GOT3 (cell line): ENCODE measurements around the gene MTR.
"Not testable (repeated sequence)": the region's sequence is repeated elsewhere in the genome, so short reads cannot be mapped to it uniquely, and the experiment has no call there.

Experiments used
- DNase-seq: peaks from one replicate; lab custom pipeline; 2025; ENCODE audit warnings: mixed read lengths; lab: John Stamatoyannopoulos, UW

The MTR gene

GRCh38 chr1:236833575-236833974, 38.5 kb downstream of the MTR start:
- no peak for DNase-seq

DNA sequence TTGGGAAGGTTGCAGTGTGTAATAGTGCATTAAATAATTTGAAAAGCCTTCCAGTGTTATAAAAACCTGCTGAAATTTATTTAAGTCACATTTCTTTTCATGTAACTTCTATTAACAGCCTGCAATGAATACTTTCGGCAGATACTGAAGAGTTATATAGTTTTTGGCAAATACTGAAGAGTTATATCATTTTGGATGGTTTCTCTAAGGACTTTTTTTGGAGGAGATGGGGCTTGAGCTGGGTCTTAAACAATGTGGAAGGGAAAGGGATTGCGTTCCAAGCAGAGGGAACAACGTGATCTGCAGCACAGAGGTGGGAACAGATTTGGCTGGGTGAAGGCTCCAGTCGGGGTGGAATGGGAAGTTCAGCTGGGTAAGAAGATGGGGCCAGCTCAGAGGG, 39.8 kb downstream of the MTR start:
- DNase-seq: no peak

DNA sequence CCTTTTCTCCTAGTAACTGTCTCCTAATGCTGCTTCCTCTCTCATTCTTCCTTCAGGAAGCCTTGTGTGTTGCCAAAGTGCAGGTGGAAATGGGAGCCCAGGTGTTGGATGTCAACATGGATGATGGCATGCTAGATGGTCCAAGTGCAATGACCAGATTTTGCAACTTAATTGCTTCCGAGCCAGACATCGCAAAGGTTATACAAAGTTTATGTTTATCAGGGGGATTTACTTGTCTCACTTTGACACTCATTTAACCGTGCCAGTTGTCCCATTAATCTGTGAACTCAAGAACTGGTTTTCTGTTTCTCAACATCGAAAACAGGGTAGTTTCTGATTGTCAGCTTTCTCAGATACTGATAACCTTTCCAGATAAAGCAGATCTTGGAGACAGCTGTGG, 40.4 kb downstream of the MTR start:
- no peak for DNase-seq

- DNase-seq: no peak
These were observed 41.1 kb downstream of the MTR start for GRCh38 chr1:236836157-236836556.

DNA sequence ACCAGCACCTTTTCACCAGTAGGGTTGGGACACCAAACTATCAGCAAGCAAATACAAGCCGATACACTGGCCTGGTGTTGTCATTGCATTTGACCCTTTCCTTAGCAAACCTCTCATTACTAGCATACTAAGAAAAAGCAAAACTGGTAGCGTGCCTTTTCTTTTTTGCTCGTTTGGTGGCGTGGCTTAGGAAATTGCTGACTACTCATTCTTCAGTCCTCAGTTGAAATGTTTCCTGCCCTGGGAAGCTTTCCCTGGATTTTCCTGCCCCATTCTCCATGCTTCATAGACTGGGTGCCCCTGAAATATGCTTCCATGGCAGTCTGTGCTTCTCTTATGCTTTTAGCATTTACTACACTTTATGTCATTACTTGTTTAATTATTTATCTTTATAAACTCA, 42.0 kb downstream of the MTR start:
- no peak for DNase-seq

GRCh38 chr1:236837897-236838296, 42.8 kb downstream of the MTR start:
- no peak for DNase-seq

- no peak for DNase-seq
These were observed 46.2 kb downstream of the MTR start for GRCh38 chr1:236841341-236841740.

DNA sequence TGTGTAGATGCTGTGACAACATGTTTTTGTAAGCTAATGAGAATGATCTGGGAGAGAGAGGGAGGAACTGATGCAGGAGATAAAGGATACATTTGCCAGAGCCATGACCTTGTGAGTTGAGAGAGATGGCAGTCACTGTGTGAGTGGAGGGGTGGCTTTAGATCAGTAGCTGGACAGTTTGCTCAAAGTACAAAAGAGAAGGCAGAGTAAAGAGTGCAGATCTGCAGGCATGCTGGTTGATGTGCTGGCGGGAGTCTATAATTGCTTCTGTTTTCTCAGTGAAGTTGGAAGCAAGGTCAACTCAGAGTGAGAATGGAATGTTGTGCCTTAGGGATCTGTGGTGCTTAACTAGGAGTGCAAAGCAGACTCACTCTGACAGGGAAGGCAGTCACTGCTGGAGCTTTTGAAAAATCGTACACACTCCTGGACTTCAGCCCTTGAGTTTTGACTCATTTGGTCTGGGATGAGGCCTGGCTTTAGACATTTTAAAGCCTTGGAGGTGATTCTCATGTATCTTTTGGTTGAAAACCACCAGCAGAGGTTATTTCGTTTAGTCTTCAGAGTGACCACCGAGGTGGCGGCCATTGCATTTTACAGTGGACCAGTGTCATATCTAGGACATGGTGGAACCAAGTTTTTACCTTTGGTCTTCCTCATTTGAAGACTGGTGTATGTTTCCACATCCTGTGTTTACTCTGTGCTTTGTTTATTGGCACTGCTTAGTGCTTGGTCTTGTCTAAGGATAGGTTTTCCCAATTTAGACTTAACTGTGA, 49.6 kb downstream of the MTR start:
- no peak for DNase-seq

DNA sequence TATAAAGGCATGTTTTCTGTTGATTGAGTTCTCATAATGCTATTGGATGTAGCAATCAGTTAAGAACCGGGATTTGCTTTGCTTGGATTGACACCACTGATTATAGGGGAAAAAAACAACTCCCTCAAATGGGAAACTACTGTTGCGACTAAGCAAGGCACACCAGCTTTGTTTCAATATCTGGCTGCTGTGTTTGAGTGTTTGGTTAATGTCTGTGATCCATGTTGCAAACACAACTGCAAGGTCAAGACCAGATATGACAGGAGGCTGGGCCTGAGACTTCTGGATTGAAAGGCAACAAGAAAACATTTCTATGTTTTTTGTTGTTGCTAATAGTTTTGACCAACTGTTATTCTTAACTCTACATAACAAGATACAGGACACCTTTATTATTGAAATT, 50.7 kb downstream of the MTR start:
- DNase-seq: no peak

DNA sequence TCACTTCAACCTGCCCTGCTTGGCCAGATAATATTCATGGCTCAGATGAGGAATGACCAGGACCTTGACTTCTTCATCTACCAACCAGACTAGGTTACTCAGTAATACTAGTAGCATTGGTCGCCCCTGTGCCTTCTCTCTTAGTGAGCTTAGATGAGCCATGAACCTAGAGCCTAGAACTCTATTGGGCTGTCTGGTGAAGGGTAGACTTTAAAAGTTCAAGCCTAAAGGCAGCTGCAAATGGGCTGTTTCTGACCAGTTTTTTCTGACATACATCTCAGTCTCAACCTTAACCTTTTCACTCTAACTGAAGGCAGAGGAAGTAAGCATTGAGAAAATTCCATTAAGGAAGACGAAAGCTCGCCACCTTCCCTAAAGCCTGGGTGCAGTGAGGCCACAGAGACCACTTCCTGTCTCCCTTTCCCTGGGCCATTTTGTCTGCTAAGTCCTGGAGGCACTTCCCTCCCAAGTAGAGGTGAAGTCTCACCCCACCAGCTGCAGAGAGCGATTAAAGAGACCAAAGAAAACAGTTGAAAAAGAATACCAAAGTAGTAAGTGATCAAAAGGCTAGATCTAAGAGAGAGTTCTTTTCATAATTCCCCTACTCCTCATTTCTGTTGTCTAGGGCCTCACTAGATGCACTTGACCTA, 53.3 kb downstream of the MTR start:
- DNase-seq: no peak

DNA sequence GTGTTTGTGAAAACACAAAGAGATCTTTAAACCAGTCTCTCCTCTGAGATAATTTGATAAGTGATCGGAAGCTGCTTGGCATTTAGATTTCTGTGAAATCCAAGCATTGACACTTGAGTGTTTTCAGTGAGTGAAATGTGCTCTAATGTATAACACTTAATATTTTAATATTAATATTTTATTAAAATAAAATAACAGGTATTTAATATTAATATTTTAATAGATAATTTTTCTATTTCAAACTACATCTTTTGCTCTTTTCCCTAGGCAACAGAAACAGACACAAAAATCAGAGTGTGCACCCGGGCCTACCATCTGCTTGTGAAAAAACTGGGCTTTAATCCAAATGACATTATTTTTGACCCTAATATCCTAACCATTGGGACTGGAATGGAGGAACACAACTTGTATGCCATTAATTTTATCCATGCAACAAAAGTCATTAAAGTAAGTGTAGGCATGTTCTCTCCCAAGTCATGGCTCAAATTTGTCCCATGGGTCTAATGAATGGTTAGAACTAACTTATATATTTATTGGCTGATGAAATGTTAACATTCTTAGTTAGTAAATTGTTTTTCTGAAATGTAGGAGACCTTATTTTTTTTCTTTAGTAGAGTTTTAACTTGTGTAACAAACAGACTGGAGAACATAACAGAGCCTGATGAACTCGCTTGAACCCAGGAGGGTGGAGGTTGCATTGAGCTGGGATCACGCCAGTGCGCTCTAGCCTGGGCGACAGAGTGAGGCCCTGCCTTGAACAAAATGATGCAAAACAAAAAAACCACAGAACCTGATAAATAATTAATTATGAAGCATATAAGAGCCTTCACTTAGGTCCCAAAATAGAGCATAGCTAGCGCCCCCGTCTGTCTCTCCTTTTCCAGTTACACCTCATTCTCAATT, 55.2 kb downstream of the MTR start:
- DNase-seq: no peak

- no peak for DNase-seq
These were observed 56.8 kb downstream of the MTR start for GRCh38 chr1:236851871-236852270.

- no peak for DNase-seq
These were observed 59.0 kb downstream of the MTR start for GRCh38 chr1:236853921-236854604.

DNA sequence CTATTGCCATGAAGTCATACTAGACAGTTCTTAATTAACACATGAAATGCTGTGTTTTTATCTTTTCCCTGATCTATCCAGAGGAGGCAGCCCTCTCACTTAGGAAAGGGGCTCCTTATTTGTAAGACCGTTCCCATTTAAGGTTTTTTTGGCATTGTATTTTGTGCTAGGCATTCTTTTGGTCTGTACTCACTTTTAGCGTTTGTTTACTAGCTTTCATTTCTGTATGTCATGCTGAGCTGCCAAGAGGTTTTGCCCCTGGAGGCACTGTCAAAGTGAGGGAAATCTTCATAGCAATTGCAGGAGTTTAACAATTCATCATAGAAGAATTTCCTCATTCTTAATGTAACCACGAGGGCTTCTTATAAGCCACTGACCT, 59.5 kb downstream of the MTR start:
- DNase-seq: no peak

DNA sequence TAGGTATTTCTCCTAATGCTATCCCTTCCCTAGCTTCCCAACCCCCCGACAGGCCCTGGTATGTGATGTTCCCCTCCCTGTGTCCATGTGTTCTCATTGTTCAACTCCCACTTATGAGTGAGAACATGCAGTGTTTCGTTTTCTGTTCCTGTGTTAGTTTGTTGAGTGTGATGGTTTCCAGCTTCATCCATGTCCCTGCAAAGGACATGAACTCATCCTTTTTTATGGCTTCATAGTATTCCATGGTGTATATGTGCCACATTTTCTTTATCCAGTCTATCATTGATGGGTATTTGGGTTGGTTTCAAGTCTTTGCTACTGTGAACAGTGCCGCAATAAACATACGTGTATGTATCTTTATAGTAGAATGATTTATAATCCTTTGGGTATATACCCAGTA, 61.6 kb downstream of the MTR start:
- not testable (repeated sequence) for DNase-seq

DNA sequence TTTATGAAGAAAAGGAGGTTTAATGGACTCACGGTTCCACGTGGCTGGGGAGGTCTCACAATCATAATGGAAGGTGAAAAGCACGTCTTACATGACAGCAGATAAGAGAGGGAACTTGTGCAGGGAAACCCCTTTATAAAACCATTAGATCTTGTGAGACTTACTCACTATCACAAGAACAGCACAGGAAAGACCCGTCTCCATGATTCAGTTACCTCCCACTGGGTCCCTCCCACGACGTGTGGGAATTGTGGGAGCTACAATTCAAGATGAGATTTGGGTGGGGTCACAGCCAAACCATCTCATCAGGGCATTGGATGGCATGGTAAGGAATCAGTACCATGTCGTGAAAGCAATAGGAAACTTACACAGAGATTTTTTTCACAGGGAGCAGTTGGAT, 63.1 kb downstream of the MTR start:
- DNase-seq: no peak

GRCh38 chr1:236860101-236860500, 65.0 kb downstream of the MTR start:
- DNase-seq: no peak

DNA sequence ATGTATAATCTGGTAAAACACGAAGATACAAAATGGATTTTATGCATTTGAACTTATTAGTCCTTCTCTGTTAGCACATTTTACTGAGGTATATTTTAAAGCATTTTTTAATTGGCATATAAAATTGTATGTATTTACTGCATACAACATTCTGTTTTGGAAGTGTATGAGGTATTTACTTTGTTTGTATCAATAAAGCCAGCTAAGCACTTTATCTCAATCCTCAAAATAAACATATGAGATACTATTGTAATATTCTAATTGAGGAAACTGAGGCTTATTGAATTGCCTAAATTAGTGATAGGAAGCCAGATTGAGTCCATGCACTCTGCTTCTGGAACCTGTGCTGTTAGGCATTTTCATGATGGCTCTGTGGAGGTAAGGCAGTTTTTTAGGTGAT, 65.6 kb downstream of the MTR start:
- no peak for DNase-seq

DNA sequence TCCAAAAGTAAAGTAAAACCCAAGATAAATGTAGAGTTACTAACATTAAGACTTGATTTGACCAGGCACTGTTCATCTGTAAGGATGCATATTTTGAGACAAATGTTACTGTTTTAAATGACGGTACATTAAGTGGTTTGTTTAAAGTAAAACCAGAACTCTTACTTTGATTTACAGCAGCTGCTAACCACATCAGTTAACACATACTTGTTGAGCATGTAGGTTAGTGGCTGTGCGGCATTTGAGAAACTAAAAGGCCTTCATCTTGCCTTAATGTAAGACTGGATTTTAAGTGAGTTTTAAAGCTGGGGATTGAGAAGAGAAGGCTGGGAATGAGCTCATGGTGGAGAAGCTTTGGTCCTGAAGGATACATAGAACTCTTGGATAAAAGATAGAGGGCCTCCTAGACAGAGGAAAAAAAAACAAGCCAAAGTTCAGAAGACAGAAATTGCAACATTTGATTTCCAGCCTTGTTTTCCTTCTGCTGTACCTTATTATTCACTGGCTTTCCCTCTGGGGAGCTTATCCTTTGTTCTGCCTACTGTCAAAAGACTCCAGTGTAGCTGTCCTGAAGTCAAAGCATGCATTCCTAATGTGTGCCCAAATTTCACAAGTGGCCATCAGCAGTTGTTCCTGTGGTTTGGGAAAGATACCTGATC, 66.6 kb downstream of the MTR start:
- DNase-seq: no peak

DNA sequence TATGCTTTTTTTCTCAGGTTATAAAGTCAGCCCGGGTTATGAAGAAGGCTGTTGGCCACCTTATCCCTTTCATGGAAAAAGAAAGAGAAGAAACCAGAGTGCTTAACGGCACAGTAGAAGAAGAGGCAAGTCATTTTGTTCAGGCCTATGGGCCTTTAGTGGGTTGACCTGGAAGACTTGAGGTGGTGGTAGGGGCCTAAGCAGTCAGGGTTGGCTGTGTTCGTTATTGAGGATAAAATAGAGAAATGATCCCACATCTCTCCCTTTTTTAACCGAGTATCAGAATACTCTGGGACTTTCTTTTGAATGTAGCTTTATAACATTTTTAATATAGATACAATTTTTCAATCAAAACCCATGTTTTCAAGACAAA, 67.1 kb downstream of the MTR start:
- DNase-seq: no peak

GRCh38 chr1:236862615-236863211, 67.6 kb downstream of the MTR start:
- no peak for DNase-seq
